SU-DHL-6 (cell line): Measurements from ENCODE around the gene SMTN.

Experiments
- H2AFZ ChIP-seq: fragments of 200-600 bp; sonication (generic); 2 replicates; pipeline ENCODE4 v1.6.1; 2014; ENCODE audit warnings: low read depth, mild to moderate bottlenecking, moderate library complexity, mixed read lengths, antibody characterized with exemption, low read length; ENCODE audit not compliant: severe bottlenecking
- H3F3A ChIP-seq: fragments of 200-600 bp; shearing (Covaris generic); 2 replicates; pipeline ENCODE4 v1.6.0; 2016; ENCODE audit warnings: antibody characterized with exemption, mild to moderate bottlenecking; ENCODE audit not compliant: insufficient read depth
- H3K27ac ChIP-seq: fragments of 200-600 bp; sonication (generic); 2 replicates; pipeline ENCODE4 v1.5.1; 2016; ENCODE audit warnings: low read depth, mild to moderate bottlenecking, low read length, moderate library complexity, mixed read lengths
- H3K27me3 ChIP-seq: fragments of 200-600 bp; sonication (generic), shearing (Covaris generic); 2 replicates; pipeline ENCODE4 v1.6.0; 2014; ENCODE audit warnings: mild to moderate bottlenecking, low read length
- H3K36me3 ChIP-seq: fragments of 200-600 bp; sonication (generic); 2 replicates; pipeline ENCODE4 v1.6.1; 2014; ENCODE audit warnings: mild to moderate bottlenecking, low read length, mixed read lengths
- H3K4me2 ChIP-seq: fragments of 300-600, 200-600 bp; shearing (Covaris generic), sonication (generic); 2 replicates; pipeline ENCODE4 v1.6.0; 2014; ENCODE audit warnings: low read length, low read depth, mild to moderate bottlenecking; ENCODE audit not compliant: poor library complexity, severe bottlenecking
- H3K4me3 ChIP-seq: fragments of 200-600 bp; sonication (generic); 2 replicates; pipeline ENCODE4 v1.5.1; 2014; ENCODE audit warnings: antibody characterized with exemption, low read length, mild to moderate bottlenecking, mixed read lengths; ENCODE audit not compliant: insufficient read depth, poor library complexity, severe bottlenecking
- H3K79me2 ChIP-seq: fragments of 200-600 bp; sonication (generic); 2 replicates; pipeline ENCODE4 v1.6.1; 2014; ENCODE audit warnings: mild to moderate bottlenecking, low read length, moderate library complexity; ENCODE audit not compliant: insufficient read depth
- H3K9ac ChIP-seq: fragments of 200-600 bp; sonication (generic); 2 replicates; pipeline ENCODE4 v1.7.0; 2014; ENCODE audit warnings: mild to moderate bottlenecking, low read length
- H3K9me2 ChIP-seq: fragments of 200-600 bp; sonication (generic); replicated peaks from 2 replicates; pipeline ENCODE4 v1.6.1; 2014; ENCODE audit warnings: low read length; ENCODE audit not compliant: insufficient read depth
- H3K9me3 ChIP-seq: fragments of 200-600 bp; sonication (generic); 2 replicates; pipeline ENCODE4 v1.6.1; 2014; ENCODE audit warnings: low read length, mixed read lengths; ENCODE audit not compliant: insufficient read depth
- H4K20me1 ChIP-seq: fragments of 200-600 bp; sonication (generic); 2 replicates; pipeline ENCODE4 v1.6.1; 2014; ENCODE audit warnings: low read depth, mild to moderate bottlenecking, antibody characterized with exemption, low read length, moderate library complexity, mixed read lengths
- CTCF ChIP-seq: fragments of 200-600 bp; sonication (generic); IDR thresholded peaks from one replicate; pipeline ENCODE4 v1.5.1; 2017; ENCODE audit warnings: antibody characterized with exemption, mild to moderate bottlenecking, low read length, moderate library complexity; ENCODE audit not compliant: insufficient read depth, poor library complexity, severe bottlenecking
- EZH2phosphoT487 ChIP-seq: fragments of 200-600 bp; sonication (generic), shearing (Covaris generic); conservative IDR thresholded peaks from 2 replicates; pipeline ENCODE4 v1.6.1; 2018; ENCODE audit warnings: mild to moderate bottlenecking, antibody characterized with exemption, low read length, moderate library complexity, mixed read lengths

SMTN gene

DNA sequence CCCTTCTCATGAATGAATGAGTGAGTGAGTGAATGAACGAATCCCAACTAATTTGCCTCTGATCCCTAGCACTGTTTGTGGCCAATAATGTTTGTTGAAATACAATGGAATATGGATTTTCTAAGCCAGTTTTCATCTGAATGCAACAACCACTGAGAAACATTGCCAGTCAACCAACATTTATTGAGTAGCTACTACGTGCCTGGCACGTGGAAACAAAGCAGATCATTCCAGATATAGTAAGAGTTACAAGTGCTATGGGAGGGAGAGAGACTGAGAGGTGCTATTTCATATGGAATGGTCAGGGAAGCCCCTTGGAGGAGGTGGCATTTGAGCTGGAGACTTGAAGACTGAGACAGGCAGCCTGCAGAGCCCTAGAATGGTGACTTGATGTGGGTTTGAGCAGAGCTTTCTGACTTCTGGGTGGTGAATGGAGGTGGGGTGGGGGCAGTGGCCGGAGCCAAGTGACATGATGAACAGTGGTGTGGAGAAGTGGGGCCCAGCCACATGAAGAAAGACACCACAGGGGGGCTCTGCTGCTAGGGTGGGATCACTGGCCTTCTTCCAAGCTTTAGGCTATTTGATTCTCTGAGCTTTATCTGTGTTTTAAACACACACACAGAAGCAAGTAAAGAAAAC is 35.1 kb upstream of the SMTN start:
- no peaks in the 10 kb centered on the region for H3K79me2 ChIP-seq
- no peak overlapping the region for H3K9ac ChIP-seq
- no peak overlapping the region for H3K27ac ChIP-seq
- H3K27me3 ChIP-seq = no peaks in the 10 kb centered on the region
- H4K20me1 ChIP-seq = no peaks in the 10 kb centered on the region
- H3K9me3 ChIP-seq = no peaks in the 10 kb centered on the region
- no peak overlapping the region for H3K4me2 ChIP-seq
- H3K4me3 ChIP-seq = no peak overlapping the region
- no peaks in the 10 kb centered on the region for H3K9me2 ChIP-seq
- no peaks in the 10 kb centered on the region for H3F3A ChIP-seq
- H3K36me3 ChIP-seq = no peaks in the 10 kb centered on the region
- no peak overlapping the region for H2AFZ ChIP-seq
- TF ChIP-seq EZH2phosphoT487 (no peak), CTCF (no peak)

- no peaks in the 10 kb centered on the region for H3K79me2 ChIP-seq
- TF ChIP-seq EZH2phosphoT487 (no peak), CTCF (no peak)
- no peaks in the 10 kb centered on the region for H3K27me3 ChIP-seq
- no peak overlapping the region for H3K9ac ChIP-seq
- H3K4me3 ChIP-seq = no peak overlapping the region
- no peaks in the 10 kb centered on the region for H3F3A ChIP-seq
- no peak overlapping the region for H3K4me2 ChIP-seq
- H3K27ac ChIP-seq = no peak overlapping the region
- H4K20me1 ChIP-seq = no peaks in the 10 kb centered on the region
- H3K36me3 ChIP-seq = no peaks in the 10 kb centered on the region
- H2AFZ ChIP-seq = no peak overlapping the region
- H3K9me2 ChIP-seq = no peaks in the 10 kb centered on the region
- H3K9me3 ChIP-seq = no peaks in the 10 kb centered on the region
Measured at GRCh38 chr22:31046539-31047226, 34.4 kb upstream of the SMTN start.

DNA sequence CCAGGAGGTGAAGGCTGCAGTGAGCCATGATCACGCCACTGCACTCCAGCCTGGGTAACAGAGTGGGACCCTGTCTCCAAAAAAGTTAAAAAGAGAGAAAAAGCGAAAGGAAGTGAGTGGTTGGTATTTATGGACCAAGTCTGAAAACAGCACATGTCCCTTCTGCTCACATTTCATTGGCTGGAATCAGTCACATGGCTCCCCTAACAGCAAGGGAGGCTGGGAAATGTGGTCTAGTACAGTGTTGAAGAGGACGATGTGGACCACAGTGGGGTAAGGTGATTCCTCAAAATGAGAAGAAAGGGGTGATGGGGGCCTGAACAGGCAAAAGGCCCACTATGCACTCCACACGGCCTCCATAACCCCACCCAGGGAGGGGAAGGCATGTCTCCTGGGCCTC is 32.5 kb upstream of the SMTN start:
- no peaks in the 10 kb centered on the region for H3K9me2 ChIP-seq
- TF ChIP-seq CTCF (no peak), EZH2phosphoT487 (no peak)
- no peak overlapping the region for H3K4me2 ChIP-seq
- H3K9me3 ChIP-seq = no peaks in the 10 kb centered on the region
- H3F3A ChIP-seq = no peaks in the 10 kb centered on the region
- no peaks in the 10 kb centered on the region for H4K20me1 ChIP-seq
- no peaks in the 10 kb centered on the region for H3K27me3 ChIP-seq
- H3K27ac ChIP-seq = no peak overlapping the region
- no peak overlapping the region for H3K9ac ChIP-seq
- no peak overlapping the region for H3K4me3 ChIP-seq
- no peaks in the 10 kb centered on the region for H3K36me3 ChIP-seq
- H2AFZ ChIP-seq = no peak overlapping the region
- H3K79me2 ChIP-seq = no peaks in the 10 kb centered on the region
